ENCODE measurements around the gene AUTS2.

The AUTS2 gene

DNA sequence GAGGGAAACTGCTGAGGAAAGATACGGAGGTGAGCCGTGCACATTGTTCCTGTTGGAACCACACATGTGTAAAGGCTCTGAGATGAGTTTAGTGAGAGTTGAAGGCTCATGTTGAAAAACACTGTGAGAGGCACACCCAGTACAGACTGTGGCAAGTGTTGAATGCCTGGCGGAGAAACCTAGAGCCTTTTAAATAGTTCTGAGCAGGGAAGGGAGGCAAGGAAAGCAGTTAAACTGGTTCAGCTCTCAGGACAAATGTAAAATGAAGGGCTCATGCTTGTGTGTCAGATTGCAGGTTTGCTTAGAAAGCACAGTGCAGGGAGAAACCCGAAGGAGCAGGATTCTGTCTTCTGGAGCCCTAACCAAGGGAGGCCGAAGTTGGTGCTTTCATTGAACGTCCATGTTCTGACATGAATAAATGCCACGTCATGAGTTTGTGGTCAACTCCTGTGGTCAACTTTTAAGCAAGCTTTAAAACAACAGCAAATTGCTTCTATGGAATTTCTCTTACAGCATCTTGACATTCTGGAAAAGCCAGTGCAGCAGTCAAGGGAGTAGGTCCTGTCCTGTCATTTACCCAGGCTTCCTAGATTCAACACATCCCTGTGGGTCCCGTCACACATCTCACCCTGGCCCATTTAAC lies 882.8 kb downstream of the AUTS2 start:
- DNase-seq (ENCODE audit: low read depth), result no peak
- TF ChIP-seq, protein P1, sequence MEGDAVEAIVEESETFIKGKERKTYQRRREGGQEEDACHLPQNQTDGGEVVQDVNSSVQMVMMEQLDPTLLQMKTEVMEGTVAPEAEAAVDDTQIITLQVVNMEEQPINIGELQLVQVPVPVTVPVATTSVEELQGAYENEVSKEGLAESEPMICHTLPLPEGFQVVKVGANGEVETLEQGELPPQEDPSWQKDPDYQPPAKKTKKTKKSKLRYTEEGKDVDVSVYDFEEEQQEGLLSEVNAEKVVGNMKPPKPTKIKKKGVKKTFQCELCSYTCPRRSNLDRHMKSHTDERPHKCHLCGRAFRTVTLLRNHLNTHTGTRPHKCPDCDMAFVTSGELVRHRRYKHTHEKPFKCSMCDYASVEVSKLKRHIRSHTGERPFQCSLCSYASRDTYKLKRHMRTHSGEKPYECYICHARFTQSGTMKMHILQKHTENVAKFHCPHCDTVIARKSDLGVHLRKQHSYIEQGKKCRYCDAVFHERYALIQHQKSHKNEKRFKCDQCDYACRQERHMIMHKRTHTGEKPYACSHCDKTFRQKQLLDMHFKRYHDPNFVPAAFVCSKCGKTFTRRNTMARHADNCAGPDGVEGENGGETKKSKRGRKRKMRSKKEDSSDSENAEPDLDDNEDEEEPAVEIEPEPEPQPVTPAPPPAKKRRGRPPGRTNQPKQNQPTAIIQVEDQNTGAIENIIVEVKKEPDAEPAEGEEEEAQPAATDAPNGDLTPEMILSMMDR (IDR thresholded peaks at IDR 0.05; ENCODE audit: insufficient read depth, low read depth, low read length, missing control alignments), result no peak
- H3K4me3 ChIP-seq (ENCODE audit: low read depth, low read length), result no peak overlapping the region

- DNase-seq (ENCODE audit: low read depth), result no peak
- H3K4me3 ChIP-seq (ENCODE audit: low read depth, low read length), result no peak overlapping the region
- TF ChIP-seq, protein P1 (IDR thresholded peaks at IDR 0.05; ENCODE audit: insufficient read depth, low read depth, low read length, missing control alignments), result no peak
These were observed 883.4 kb downstream of the AUTS2 start for GRCh38 chr7:70481570-70482123.

DNA sequence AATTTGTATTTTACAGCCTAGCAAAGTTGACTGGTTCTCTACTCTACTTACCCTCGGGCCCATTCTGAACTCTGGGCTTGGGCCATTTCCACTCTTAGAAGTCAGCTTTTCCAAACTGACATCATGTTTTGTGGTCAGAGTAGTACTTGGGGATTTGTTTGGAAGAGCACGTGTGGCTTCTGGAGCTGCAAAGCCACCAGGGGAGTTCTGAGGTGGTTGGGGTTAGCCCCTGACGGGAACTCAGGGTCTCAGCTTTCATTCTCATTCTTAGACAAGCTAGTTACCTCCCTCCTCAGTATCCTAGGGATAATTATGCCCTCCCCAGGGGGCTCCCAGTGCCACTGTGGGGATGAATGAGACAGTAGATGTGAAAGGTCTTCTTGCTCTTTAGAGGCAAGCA lies 886.0 kb downstream of the AUTS2 start:
- no peak for DNase-seq (ENCODE audit: low read depth)
- TF ChIP-seq, protein P1 (IDR thresholded peaks at IDR 0.05; ENCODE audit: insufficient read depth, low read depth, low read length, missing control alignments), result no peak
- H3K4me3 ChIP-seq (ENCODE audit: low read depth, low read length), result no peak overlapping the region

DNA sequence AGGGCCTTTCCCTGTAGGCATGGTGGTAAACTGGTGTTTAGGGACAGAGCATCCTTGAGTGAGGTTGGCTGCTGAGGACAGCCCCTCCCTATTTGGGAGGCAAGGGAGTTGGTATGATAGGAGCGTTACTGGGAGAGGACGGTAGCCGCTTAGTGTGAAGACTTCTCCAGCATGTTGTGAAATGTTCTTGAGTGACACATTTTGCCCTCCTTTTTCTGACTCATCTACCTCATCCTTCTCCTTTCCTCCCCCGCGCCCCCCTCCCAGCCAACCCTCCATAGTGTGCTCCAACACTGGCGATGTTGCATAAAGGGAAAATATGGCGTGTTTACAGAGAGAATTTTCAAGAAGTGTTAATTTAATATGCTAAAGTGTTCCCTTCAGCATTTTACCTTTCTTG lies 888.7 kb downstream of the AUTS2 start:
- TF ChIP-seq, protein P1 (IDR thresholded peaks at IDR 0.05; ENCODE audit: insufficient read depth, low read depth, low read length, missing control alignments), result no peak
- no peak for DNase-seq (ENCODE audit: low read depth)
- no peak overlapping the region for H3K4me3 ChIP-seq (ENCODE audit: low read depth, low read length)

GRCh38 chr7:70487428-70487827 lies 889.2 kb downstream of the AUTS2 start:
- H3K4me3 ChIP-seq (ENCODE audit: low read depth, low read length), result no peak overlapping the region
- TF ChIP-seq, protein P1 (IDR thresholded peaks at IDR 0.05; ENCODE audit: insufficient read depth, low read depth, low read length, missing control alignments), result no peak
- DNase-seq (ENCODE audit: low read depth), result no peak

- TF ChIP-seq, protein P1 (IDR thresholded peaks at IDR 0.05; ENCODE audit: insufficient read depth, low read depth, low read length, missing control alignments), result no peak
- no peak for DNase-seq (ENCODE audit: low read depth)
- no peak overlapping the region for H3K4me3 ChIP-seq (ENCODE audit: low read depth, low read length)
These were observed 889.6 kb downstream of the AUTS2 start for GRCh38 chr7:70487886-70488285.

DNA sequence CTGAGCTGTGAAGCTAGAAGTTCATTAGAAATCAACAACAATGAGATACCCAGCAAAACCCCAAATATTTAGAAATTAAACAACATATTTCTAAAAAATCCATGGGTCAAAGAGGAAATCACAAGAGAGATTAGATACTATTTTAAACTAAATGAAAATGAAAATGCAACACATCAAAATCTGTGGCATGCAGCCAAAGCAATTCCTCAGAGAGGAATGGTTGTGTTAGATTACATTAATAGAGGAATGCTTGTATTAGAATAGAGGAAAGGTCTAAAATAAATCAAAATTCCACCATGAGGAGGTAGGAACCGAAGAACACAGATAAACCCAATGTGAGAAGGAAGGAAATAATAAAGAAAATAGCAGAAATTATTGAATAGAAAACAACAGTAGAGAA lies 891.5 kb downstream of the AUTS2 start:
- TF ChIP-seq, protein P1 (IDR thresholded peaks at IDR 0.05; ENCODE audit: insufficient read depth, low read depth, low read length, missing control alignments), result no peak

More for the DNA sequence above, 891.5 kb downstream of the AUTS2 start:
- DNase-seq (ENCODE audit: low read depth), result no peak
- H3K4me3 ChIP-seq (ENCODE audit: low read depth, low read length), result no peak overlapping the region
